ENCODE measurements around the gene GNAI3. TPM values are rescaled to one million over a fixed set of nuclear protein-coding genes. Genes with fewer than 3 reads are reported as not detected.

The GNAI3 gene
- polyA plus RNA-seq, 1 donor from 2014 or later, result 10.6 TPM

DNA sequence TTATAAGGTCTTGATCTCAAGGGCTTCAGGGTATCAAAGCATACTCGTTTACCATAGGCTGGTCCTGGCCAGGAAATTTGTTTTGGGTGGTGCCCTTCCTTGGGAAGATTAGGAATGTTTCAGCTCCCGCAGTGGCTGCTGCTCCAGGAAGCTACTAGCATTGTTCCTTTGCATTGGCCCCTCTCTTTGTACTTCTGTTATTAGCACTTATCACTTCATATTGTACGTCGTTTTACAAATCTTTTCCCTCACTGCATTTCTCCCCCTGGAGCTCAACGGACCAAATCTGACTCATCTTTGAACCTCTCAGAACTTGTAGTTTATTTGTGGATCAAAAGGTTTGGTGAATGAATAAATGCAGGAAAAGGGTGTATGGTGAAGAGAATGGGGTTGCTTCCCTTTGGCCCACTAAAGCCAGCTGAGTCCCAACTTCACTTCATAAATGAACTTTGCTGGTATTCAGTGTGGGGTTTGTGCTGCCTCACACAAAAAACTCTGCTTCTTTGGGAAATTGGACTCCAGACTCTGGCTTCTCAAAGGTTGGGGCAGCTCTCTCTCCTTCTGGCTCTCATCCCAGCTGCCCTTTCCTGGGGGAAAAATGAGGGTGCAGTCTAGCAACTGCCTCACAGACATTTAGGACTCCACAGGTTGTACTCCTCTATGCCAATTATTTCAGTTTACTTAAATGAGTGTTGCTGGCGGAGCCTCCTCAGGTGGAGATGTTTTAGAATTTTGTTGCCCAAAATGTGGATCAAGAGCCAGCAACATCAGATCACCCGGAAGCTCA is 65.1 kb downstream of the GNAI3 start:
- Histone ChIP-seq H3K4me2 (ENCODE audit: low read length) (no peak overlapping the region), H2AFZ (ENCODE audit: low read depth, low read length) (no peak overlapping the region)
- TF ChIP-seq RAD21 (conservative IDR thresholded peaks at IDR 0.05), result no peak

GRCh38 chr1:109615879-109616278 is 67.5 kb downstream of the GNAI3 start:
- Histone ChIP-seq H3K79me2 (replicated peaks; ENCODE audit: insufficient read depth, low read length) (peaks cover 6% of the 10 kb centered on the region), H3K9ac (ENCODE audit: low read length) (no peak overlapping the region), H3K9me2 (ENCODE audit: insufficient read depth, low read length) (no peaks in the 10 kb centered on the region), H3F3A (ENCODE audit: insufficient read depth, low read length, poor library complexity, severe bottlenecking) (no peaks in the 10 kb centered on the region), H3K27ac (ENCODE audit: low read length) (no peak overlapping the region), H4K20me1 (ENCODE audit: insufficient read depth) (no peaks in the 10 kb centered on the region), H3K9me3 (ENCODE audit: low read length) (no peaks in the 10 kb centered on the region), H3K4me2 (ENCODE audit: low read length) (no peak overlapping the region), H3K27me3 (ENCODE audit: insufficient read depth, low read depth, low read length) (no peaks in the 10 kb centered on the region), H2AFZ (ENCODE audit: low read depth, low read length) (no peak overlapping the region), H3K36me3 (ENCODE audit: insufficient read depth, low read length) (no peaks in the 10 kb centered on the region), H3K4me3 (ENCODE audit: low read length) (no peak overlapping the region)
- no peak for TF ChIP-seq EZH2 (IDR thresholded peaks at IDR 0.05; ENCODE audit: borderline replicate concordance, insufficient read depth, low read length, poor library complexity, severe bottlenecking)
- no peak for TF ChIP-seq TAF1 (IDR thresholded peaks at IDR 0.05; ENCODE audit: low read depth)
- no peak for TF ChIP-seq EP300 (conservative IDR thresholded peaks at IDR 0.05; ENCODE audit: poor library complexity, severe bottlenecking)

More for the DNA sequence above, 65.1 kb downstream of the GNAI3 start:
- no peak overlapping the region for H3K4me3 ChIP-seq (ENCODE audit: low read length)
- no peaks in the 10 kb centered on the region for H3K36me3 ChIP-seq (ENCODE audit: insufficient read depth, low read length)
- no peak overlapping the region for H3K9ac ChIP-seq (ENCODE audit: low read length)
- H3K27me3 ChIP-seq (ENCODE audit: insufficient read depth, low read depth, low read length), result no peaks in the 10 kb centered on the region
- no peaks in the 10 kb centered on the region for H3K9me2 ChIP-seq (ENCODE audit: insufficient read depth, low read length)
- no peaks in the 10 kb centered on the region for H4K20me1 ChIP-seq (ENCODE audit: insufficient read depth)
- no peaks in the 10 kb centered on the region for H3K9me3 ChIP-seq (ENCODE audit: low read length)
- no peaks in the 10 kb centered on the region for H3K79me2 ChIP-seq (replicated peaks; ENCODE audit: insufficient read depth, low read length)
- H3F3A ChIP-seq (ENCODE audit: insufficient read depth, low read length, poor library complexity, severe bottlenecking), result no peaks in the 10 kb centered on the region
- no peak overlapping the region for H3K27ac ChIP-seq (ENCODE audit: low read length)

- H3K27me3 ChIP-seq (ENCODE audit: insufficient read depth, low read depth, low read length), result no peaks in the 10 kb centered on the region
- peaks cover 11% of the 10 kb centered on the region for H3K79me2 ChIP-seq (replicated peaks; ENCODE audit: insufficient read depth, low read length)
- TF ChIP-seq SMC3 (conservative IDR thresholded peaks at IDR 0.05; ENCODE audit: poor library complexity), result no peak
- no peak for TF ChIP-seq MXI1 (conservative IDR thresholded peaks at IDR 0.05; ENCODE audit: poor library complexity, severe bottlenecking)
- TF ChIP-seq TAF1 (IDR thresholded peaks at IDR 0.05; ENCODE audit: low read depth), result no peak
- TF ChIP-seq EP300 (conservative IDR thresholded peaks at IDR 0.05; ENCODE audit: poor library complexity, severe bottlenecking), result no peak
- TF ChIP-seq POLR2AphosphoS5 (IDR thresholded peaks at IDR 0.05), result no peak
- TF ChIP-seq, protein P1, sequence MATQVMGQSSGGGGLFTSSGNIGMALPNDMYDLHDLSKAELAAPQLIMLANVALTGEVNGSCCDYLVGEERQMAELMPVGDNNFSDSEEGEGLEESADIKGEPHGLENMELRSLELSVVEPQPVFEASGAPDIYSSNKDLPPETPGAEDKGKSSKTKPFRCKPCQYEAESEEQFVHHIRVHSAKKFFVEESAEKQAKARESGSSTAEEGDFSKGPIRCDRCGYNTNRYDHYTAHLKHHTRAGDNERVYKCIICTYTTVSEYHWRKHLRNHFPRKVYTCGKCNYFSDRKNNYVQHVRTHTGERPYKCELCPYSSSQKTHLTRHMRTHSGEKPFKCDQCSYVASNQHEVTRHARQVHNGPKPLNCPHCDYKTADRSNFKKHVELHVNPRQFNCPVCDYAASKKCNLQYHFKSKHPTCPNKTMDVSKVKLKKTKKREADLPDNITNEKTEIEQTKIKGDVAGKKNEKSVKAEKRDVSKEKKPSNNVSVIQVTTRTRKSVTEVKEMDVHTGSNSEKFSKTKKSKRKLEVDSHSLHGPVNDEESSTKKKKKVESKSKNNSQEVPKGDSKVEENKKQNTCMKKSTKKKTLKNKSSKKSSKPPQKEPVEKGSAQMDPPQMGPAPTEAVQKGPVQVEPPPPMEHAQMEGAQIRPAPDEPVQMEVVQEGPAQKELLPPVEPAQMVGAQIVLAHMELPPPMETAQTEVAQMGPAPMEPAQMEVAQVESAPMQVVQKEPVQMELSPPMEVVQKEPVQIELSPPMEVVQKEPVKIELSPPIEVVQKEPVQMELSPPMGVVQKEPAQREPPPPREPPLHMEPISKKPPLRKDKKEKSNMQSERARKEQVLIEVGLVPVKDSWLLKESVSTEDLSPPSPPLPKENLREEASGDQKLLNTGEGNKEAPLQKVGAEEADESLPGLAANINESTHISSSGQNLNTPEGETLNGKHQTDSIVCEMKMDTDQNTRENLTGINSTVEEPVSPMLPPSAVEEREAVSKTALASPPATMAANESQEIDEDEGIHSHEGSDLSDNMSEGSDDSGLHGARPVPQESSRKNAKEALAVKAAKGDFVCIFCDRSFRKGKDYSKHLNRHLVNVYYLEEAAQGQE (IDR thresholded peaks at IDR 0.05; ENCODE audit: borderline replicate concordance), result no peak
- no peak for TF ChIP-seq RAD21 (conservative IDR thresholded peaks at IDR 0.05)
- TF ChIP-seq, protein P2, sequence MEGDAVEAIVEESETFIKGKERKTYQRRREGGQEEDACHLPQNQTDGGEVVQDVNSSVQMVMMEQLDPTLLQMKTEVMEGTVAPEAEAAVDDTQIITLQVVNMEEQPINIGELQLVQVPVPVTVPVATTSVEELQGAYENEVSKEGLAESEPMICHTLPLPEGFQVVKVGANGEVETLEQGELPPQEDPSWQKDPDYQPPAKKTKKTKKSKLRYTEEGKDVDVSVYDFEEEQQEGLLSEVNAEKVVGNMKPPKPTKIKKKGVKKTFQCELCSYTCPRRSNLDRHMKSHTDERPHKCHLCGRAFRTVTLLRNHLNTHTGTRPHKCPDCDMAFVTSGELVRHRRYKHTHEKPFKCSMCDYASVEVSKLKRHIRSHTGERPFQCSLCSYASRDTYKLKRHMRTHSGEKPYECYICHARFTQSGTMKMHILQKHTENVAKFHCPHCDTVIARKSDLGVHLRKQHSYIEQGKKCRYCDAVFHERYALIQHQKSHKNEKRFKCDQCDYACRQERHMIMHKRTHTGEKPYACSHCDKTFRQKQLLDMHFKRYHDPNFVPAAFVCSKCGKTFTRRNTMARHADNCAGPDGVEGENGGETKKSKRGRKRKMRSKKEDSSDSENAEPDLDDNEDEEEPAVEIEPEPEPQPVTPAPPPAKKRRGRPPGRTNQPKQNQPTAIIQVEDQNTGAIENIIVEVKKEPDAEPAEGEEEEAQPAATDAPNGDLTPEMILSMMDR (IDR thresholded peaks at IDR 0.05; ENCODE audit: poor library complexity, severe bottlenecking), result no peak
- TF ChIP-seq EZH2 (IDR thresholded peaks at IDR 0.05; ENCODE audit: borderline replicate concordance, insufficient read depth, low read length, poor library complexity, severe bottlenecking), result no peak
- no peak overlapping the region for H3K9ac ChIP-seq (ENCODE audit: low read length)
- H3K36me3 ChIP-seq (ENCODE audit: insufficient read depth, low read length), result no peaks in the 10 kb centered on the region
- H3K4me2 ChIP-seq (ENCODE audit: low read length), result no peak overlapping the region
- H2AFZ ChIP-seq (ENCODE audit: low read depth, low read length), result no peak overlapping the region
- no peak overlapping the region for H3K27ac ChIP-seq (ENCODE audit: low read length)
- no peaks in the 10 kb centered on the region for H3K9me2 ChIP-seq (ENCODE audit: insufficient read depth, low read length)
- no peaks in the 10 kb centered on the region for H4K20me1 ChIP-seq (ENCODE audit: insufficient read depth)
- no peaks in the 10 kb centered on the region for H3F3A ChIP-seq (ENCODE audit: insufficient read depth, low read length, poor library complexity, severe bottlenecking)
- no peaks in the 10 kb centered on the region for H3K9me3 ChIP-seq (ENCODE audit: low read length)
- H3K4me3 ChIP-seq (ENCODE audit: low read length), result no peak overlapping the region
Measured at GRCh38 chr1:109616391-109616790, 68.0 kb downstream of the GNAI3 start.

Data from neural cell (in vitro differentiated cells).